Astrocyte of the cerebellum (primary cell): ENCODE results near the gene WIZ.

Experiments
- DNase-seq: peaks from one replicate; pipeline ENCODE4 v3.0.0-alpha.2; 2011; ENCODE audit warnings: low read depth
- H3K4me3 ChIP-seq: 2 replicates; pipeline ENCODE4 v1.5.1; 2011; ENCODE audit warnings: mild to moderate bottlenecking, low read depth, low read length, moderate library complexity
- CTCF ChIP-seq: IDR thresholded peaks from 2 replicates; pipeline ENCODE4 v1.5.1; 2012; ENCODE audit warnings: low read length, low read depth, moderate library complexity, mild to moderate bottlenecking; ENCODE audit errors: missing control alignments
- in situ Hi-C: cut with HindIII; loops from 2 replicates; pipeline ENCODE4 v1.10.0; 2017; ENCODE audit warnings: low sequenced_read_pairs

Gene WIZ

GRCh38 chr19:15424121-15424520 lies 25.6 kb downstream of the WIZ start:
- no peak overlapping the region for H3K4me3 ChIP-seq
- in situ Hi-C loops, result no loop called here
- no peak for TF ChIP-seq CTCF
- no peak for DNase-seq

GRCh38 chr19:15423130-15423529 lies 26.6 kb downstream of the WIZ start:
- TF ChIP-seq CTCF, result no peak
- no peak overlapping the region for H3K4me3 ChIP-seq
- in situ Hi-C loops, result no loop called here
- DNase-seq, result no peak

- no peak for DNase-seq
- H3K4me3 ChIP-seq, result no peak overlapping the region
- in situ Hi-C loops, result no loop called here
- TF ChIP-seq CTCF, result no peak
Observed at GRCh38 chr19:15422296-15423075, 27.3 kb downstream of the WIZ start.

GRCh38 chr19:15421721-15422260 lies 28.0 kb downstream of the WIZ start:
- TF ChIP-seq CTCF, result no peak
- no peak for DNase-seq
- no peak overlapping the region for H3K4me3 ChIP-seq
- in situ Hi-C loops, result no loop called here

GRCh38 chr19:15421136-15421695 lies 28.5 kb downstream of the WIZ start:
- TF ChIP-seq CTCF, result no peak
- in situ Hi-C loops, result no loop called here
- no peak for DNase-seq
- H3K4me3 ChIP-seq, result no peak overlapping the region

GRCh38 chr19:15419413-15420025 lies 30.2 kb downstream of the WIZ start:
- no peak for TF ChIP-seq CTCF

More at GRCh38 chr19:15419413-15420025, 30.2 kb downstream of the WIZ start:
- DNase-seq, result no peak
- in situ Hi-C loops, result no loop called here
- peak overlapping the region; percentile 68 for H3K4me3 ChIP-seq
